Cardiac septum (tissue), 1 donor: ENCODE data around the gene XXYLT1. TPM values are rescaled to one million over a fixed set of nuclear protein-coding genes. Genes with fewer than 3 reads are reported as not detected.
A peak's percentile ranks its signal among the peaks of the same experiment; 100 is the strongest.
"Not testable (repeated sequence)": the region's sequence is repeated elsewhere in the genome, so short reads cannot be mapped to it uniquely, and the experiment has no call there.

ENCODE experiments used
- DNase-seq: peaks from one replicate; pipeline ENCODE4 v3.0.0-alpha.2; 2020; ENCODE audit warnings: low spot score
- intact Hi-C: fragments of 100-400 bp; cut with DNase I; formaldehyde crosslinking; loops from one replicate; pipeline ENCODE4 v1.14.0; 2022
- total RNA-seq: library from RNA; stranded (reverse); fragmentation: NEBNext Ultra II Directional; extraction: Animal tissue kit (Norgen Biotek cat#: 25700); gene quantifications from one replicate; pipeline ENCODE4 v1.2.1, GENCODE V29; 2021
- donor health status: DM: no; HTN: no; CAD: no.

The XXYLT1 gene
- total RNA-seq, 1 donor from 2014 or later: 5.9 TPM

DNA sequence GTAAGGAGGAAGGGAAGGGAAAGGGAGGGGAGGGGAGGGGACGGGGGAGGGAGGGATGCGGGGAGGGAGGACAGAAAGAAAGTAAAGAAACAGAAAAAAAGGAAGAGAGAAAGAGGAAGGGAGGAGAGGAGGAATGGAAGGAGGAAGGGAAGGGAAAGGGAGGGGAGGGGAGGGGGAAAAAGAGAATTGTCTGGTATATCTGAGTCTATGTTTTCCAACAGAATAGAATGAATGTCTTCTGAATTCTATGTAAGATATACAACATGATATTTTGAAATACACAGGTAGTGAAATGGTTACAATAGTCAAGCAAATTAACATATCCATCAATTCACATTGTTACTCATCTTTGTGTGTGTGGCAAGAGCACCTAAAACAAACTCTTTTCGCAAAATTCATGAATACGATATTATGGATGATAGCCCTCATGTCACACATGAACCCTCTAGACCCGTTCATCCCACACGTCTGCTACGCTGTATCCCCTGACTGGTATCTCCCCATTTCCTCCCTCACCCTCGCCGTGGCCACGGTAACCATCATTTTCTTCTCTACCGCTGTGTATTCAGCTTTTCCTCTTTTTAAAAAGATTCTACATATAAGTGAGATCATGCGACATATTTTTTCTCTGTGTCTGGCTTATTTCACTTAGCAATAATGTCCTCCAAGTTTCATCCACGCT is 168.9 kb downstream of the XXYLT1 start:
- peak; percentile 27 for DNase-seq

DNA sequence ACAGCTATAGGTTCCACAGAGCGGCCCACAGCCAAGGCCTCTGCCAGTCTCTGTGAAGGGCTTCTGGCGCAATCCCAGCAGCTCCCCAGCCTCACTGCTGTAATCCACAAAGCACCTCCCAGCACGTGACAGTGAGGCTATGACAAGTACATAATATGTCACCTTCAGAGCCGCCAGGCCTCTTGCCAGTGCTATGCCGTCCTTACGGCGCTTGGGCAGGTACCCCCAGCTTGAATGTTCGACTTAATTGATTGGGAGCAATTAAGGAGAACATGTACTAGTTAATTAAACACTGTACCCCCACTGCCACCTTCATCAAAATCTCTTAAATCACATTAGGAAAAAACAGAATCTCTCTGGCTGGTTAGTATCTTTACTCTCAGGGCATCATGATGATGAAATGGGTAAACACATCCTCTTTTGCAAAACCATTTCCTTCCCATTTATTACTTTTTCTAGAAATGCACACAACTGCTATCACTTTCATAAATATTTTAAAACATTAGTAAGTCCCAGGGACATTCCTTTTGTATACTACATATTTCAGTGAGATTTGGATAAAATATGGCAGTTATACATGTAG is 169.9 kb downstream of the XXYLT1 start:
- intact Hi-C loops: loop anchor here (5.0 to 10.0 kb wide), 2 partner anchors 224 to 336 kb away; no protein-coding TSS in a partner anchor
- DNase-seq: peak; percentile 93

More for the DNA sequence above, 168.9 kb downstream of the XXYLT1 start:
- intact Hi-C loops: loop anchor here (1.0 to 10.0 kb wide), 3 partner anchors 71 to 337 kb away; no protein-coding TSS in a partner anchor

DNA sequence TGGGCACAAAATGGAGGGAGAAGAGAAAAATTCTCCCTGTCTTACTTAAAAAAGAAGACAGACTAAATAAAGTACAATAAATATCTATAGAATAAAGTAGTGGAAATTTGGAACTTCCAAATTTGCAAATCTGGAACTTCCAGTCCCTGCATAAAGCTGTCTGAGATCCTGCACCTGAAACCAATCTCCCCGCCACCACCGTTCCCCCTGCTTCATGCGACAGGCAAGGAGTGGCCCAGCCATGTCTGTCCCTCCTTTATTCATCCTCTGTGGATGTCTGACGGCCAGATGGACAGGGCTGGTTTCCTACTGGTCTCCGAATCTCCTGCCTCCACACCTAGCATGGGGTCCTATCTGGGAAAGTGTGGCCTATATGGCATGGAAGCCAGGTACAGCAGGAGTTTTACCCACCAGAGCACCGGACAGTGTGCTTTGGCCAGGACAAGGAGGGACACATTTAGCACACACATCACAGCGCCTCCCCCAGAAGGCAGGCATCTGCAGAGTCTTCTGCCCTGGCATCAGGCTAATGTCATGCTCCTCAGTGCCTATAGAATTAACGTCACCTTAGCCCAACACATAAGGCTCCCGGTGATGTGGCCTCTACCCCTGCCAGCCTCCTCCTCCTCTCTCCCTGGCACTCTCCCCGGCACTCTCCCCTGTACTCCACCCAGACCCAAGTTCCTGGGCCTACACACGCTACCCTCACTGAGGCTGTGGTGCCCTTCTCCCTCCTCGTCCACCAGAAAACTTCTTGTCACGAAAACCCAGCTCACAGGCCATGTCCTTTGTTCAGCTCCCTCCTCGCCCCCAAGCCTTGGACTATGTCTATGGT is 170.8 kb downstream of the XXYLT1 start:
- DNase-seq: peak; percentile 66
- intact Hi-C loops: loop anchor here (5.0 to 10.0 kb wide), 2 partner anchors 223 to 335 kb away; no protein-coding TSS in a partner anchor

DNA sequence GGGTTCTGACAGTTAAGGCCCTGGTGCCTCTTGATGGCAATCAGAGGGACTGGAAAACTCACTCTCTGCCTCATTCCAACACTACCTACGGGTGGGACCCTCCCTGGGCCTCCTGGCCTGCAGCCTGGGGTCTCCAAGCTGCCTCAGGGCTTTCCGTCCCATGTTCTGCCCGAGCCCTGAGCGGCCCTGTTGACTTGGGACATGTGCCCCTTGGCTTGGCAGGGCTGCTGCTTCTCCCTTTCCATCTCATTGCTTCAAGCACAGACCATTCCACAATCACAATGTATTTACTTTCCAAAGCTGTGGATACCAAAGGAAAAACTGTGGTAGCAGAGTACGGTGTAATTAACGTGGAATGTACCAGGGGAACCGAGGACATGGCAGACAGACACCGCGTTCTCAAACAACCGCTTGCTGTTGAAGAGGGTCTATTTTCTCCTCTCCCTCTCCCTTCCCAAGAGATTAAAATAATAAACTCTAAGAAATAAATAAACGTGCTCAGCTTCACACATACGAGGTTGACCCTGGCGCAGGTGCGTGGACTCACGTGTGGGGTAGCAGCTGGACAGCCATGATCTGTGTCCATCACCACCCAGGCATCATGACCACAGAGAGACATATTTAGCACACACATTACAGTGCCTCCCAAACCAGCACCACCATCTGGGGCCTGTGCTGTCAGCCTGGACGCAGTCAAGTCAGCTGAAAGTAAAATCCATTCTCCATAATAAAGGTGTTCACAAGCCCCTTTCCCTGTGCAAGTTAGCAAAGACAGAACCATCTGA is 172.0 kb downstream of the XXYLT1 start:
- DNase-seq: peak; percentile 49
- intact Hi-C loops: no loop called here

DNA sequence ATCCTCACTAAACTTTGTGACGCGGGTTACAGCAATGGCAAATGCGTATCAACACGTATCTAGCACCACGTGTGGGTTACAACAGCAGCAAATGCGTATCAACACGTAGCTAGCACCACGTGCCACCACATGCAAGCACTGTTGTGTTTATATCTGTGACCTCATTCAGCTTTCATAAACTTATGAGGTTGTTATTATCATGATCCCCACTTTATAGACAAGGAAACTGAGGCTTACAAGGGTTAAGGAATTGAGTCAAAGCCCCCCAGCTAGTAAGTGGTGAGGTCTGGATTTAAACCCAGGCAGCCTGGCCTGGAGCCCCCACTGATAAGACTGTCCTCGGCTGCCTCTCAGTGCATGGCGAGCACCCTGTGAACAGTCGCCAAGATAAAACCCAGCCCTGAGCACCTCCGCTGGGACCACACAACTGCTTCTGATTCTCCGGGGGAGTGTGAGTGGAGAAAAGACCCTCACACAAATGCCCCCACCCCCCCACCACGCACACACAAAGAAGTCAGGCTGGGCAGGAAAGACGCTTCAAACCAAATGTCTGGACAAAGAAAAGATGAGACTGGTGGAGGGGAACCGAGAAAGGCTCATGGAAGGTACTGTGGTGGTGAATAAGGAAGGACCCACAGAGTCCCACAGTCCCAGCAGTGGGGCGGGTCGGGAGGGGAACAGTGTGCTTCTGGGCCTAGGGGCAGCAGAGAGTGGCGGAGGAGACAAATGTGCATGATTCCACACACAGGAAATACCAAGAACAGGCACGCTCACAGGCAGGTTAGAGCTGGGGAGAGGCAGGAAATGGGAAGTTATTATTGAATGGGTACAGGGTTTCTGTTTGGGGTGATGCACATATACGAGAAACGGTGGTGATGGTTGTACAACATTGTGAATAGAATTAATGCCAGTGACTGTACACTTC is 173.4 kb downstream of the XXYLT1 start:
- intact Hi-C loops: no loop called here

DNA sequence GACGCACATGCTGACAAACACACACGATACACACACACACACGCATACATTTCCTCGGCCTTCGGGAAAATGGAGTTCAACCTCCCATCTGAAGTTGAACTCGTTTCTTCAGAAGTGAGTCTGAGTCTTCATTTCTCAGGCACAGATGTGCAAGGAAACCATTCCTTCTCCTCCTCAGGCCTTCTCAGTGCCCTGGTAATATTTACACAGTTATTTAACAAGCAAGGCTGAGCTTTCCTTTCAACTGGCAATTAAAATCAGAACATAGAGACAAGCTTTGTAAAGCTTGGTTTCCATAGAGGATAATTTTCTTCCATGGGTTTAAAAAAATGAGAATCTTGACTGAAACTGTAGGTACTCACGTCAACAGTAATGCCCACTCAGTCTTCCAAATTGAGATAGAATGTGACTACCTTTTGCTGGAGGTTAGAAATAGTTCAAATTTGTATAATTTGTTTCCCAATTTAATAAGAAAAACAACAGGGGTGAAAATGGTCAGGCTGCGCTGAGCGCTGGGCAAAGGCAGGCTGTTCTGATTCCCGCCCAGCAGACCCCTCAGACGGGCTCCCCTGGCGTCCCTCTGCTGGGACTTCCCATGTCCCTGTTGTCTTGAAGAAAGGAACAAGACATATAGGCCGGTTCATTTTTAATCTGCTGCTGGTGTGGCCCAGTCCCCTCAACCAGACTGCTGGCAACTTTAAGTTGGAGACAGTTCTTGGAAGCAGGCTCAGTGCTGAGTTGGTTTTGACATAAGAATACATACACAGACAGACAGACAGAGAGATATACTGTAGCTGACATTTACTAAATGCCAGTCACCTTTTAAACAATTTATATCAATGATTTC is 174.3 kb downstream of the XXYLT1 start:
- DNase-seq: peak; percentile 44
- intact Hi-C loops: no loop called here

More for the DNA sequence above, 173.4 kb downstream of the XXYLT1 start:
- DNase-seq: peak; percentile 55

DNA sequence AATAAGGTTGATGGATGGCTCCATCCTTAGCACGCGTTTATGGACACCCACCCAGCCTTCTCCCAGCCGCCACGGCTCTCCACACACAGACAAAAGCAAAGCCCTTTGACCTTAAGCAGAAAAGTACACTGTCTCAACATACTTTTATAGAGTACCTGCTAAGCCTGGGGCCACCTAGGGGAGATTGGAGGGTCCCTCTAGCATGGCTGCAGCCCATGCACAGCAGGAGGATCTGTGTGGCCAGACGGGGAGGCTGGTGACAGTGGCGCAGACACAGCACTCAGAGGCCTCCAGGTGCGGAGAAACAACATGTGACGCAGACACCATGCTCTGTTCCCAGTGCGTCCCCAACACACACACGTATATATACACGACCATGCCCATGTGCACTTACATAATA is 174.9 kb downstream of the XXYLT1 start:
- DNase-seq: no peak
- intact Hi-C loops: no loop called here

DNA sequence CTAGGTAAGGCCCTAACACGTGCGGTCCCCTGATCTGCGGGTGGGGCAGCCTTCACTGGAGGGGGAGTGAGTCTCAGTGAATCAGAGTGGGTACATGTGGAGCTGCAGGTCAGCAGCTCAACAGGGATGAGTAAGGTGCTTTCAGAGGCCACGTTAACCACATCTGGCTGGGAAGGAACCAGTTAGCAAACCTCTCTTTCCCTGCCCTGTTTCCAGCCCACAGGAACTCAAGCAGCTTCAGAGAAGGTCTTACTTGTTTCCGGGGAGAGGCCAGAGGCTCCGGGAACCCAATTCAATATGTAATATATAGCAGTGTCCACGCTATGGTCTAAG is 175.3 kb downstream of the XXYLT1 start:
- intact Hi-C loops: no loop called here

DNA sequence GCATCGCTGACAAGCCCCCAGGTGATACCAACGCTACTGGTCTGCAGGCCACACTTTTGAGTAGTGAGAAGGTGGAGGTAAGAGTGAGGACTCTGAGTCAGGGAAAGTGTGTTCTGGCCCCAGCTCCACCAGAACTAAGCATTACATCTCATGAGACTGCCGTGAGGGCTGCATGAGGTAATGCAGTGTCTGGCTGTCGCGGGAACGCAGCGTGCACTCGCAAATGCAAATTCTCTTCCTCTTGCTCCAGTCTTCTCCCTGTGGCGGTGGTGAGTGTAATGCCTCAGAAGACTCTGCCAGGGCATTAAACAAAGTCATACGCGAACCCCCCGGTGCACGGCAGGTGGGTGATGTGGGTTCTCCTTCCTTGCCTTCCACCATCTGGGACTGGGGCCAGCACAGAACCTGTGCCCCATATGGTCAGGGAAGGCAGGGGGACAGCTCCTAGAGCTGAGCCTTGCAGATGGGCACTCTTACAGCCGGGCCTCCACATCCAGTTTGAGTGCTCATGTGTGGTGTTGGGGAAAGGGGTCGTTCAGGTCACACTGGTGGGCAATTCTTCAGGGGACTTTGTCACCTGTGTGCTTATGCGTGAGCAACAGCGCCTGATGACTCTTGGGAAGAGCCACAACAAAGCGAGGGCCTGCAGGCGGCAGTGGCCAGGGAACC is 175.8 kb downstream of the XXYLT1 start:
- intact Hi-C loops: no loop called here
- peak; percentile 69 for DNase-seq

More for the DNA sequence above, 175.3 kb downstream of the XXYLT1 start:
- DNase-seq: peak; percentile 74

DNA sequence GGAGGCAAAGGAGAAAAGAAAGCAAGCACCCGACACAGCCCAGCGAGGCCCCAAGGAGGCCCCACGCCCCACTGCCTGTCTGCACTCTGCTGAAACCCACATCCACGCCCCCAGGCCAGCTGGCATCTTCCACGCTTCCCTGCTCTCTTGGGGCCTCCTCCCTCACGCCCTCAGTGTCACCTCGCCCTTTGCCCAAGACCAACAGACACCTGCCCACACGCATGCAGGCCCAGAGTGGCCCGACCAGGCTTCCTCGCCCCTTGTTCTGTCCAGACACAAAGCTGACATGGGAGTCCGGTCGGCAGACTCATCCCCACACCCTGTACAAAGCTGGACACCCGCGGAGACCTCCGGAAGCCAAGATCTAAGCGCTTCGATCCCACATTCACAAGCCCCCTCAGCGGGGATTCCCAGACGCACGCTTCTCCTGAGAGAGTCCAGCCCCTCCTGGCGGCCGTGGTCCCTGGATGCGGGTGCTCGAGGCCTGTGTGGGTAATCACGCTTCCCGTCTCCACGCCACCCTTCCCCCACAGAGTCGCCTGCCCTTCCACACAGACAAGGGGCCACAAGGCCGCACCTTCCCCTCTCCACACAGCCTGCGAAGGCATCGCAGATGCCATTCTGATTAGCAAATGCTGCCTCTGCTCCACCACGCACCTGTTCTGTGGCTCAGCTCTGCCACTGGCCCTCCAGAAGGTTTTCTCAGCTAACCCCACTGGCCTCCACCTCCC is 176.6 kb downstream of the XXYLT1 start:
- intact Hi-C loops: no loop called here

DNA sequence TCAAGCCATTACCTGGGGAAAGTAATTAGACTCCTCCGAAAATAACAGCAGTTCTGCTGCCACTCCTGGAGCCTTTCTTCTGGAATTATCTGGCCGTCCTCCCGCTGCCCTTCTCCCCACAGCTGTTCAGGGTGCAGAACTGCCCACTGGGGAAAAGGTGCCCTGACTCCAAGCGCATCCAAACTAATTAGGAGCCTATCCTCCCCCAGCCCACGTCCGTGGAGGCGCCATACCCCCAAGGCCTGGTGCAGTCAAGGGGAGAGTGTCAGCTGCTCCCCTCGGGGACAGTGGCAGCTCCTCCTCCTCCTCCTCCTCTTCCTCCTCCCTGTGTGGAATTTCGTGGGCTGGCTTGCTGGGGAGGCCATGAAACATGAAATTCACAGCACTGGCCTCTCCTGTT is 177.2 kb downstream of the XXYLT1 start:
- intact Hi-C loops: no loop called here
- no peak for DNase-seq

More for the DNA sequence above, 176.6 kb downstream of the XXYLT1 start:
- DNase-seq: peak; percentile 64

DNA sequence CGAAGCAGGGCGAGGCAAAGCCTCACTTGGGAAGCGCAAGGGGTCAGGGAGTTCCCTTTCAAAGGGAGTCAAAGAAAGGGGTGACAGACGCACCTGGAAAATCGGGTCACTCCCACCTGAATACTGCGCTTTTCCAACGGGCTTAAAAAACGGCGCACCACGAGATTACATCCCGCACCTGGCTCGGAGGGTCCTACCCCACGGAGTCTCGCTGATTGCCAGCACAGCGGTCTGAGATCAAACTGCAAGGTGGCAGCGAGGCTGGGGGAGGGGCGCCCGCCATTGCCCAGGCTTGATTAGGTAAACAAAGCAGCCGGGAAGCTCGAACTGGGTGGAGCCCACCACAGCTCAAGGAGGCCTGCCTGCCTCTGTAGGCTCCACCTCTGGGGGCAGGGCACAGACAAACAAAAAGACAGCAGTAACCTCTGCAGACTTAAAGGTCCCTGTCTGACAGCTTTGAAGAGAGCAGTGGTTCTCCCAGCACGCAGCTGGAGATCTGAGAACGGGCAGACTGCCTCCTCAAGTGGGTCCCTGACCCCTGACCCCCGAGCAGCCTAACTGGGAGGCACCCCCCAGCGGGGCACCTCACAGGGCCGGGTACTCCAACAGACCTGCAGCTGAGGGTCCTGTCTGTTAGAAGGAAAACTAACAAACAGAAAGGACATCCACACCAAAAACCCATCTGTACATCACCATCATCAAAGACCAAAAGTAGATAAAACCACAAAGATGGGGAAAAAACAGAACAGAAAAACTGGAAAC is 182.9 kb downstream of the XXYLT1 start:
- DNase-seq: peak; percentile 43
- intact Hi-C loops: not testable (repeated sequence)

DNA sequence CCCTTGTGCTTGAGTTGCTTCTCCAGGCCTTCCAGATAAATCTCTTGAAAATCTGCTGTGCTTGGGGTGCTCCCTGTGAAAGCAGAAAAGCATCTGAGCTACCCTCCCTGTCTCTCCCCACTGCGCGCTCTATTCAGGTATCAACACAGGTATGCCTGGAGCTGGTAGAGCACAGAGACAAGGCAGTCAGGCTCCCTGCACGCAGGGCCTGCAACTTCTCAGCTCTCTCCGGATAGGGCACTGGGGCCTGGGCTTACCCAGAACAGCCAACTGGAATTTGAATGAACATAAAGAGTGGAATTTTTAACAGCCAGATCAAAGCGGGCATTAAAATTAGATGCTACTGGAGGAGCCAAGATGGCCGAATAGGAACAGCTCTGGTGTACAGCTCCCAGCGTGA is 183.6 kb downstream of the XXYLT1 start:
- DNase-seq: peak; percentile 54
- intact Hi-C loops: no loop called here

DNA sequence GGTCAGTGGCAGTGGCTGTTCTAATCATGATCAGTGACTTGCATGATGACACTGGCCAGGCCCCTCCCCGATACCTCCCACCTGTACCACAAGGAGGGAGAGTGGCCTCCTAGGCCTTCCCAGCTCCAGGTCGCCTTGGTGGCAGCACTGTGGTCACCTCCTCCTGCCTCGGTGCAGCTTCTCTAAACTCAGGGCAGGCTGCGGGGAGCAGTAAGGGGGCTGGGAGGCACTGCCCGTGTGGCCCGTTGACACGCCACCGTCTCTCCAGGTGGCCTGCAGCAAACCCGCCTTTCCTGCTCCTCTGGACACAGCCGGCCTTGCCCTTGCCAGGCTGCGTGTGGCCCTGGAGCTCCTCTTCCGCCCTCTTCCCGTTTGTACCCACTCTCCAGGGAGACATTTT is 184.1 kb downstream of the XXYLT1 start:
- DNase-seq: peak; percentile 63
- intact Hi-C loops: no loop called here

DNA sequence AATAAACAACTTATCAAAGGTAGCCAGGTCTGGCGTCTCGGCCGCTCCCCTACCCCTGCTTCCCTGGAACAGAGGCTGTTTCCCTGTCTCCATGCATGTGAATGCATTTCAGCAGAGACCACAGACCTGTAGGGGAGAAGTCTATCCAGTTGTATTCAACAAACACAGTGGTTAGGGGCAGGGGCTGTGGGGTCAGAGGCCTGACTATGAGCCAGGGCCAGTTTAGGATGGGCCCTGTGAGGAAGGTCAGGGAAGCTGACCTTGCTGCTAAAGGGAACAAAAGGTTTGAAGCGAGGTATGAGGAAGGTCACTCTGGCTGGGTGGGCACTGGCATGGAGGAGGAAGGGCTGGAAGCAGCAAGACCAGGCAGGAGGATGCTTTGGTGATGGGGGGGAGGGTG is 184.6 kb downstream of the XXYLT1 start:
- peak; percentile 26 for DNase-seq
- intact Hi-C loops: no loop called here
